ACC112 (cell line): Measurements from ENCODE around the gene INHBC.
"Not testable (repeated sequence)": the region's sequence is repeated elsewhere in the genome, so short reads cannot be mapped to it uniquely, and the experiment has no call there.

Experiments used
- H2AFZ ChIP-seq: fragments of 200-600 bp; sonication (generic); one replicate; pipeline ENCODE4 v1.6.0; 2017; ENCODE audit warnings: antibody characterized with exemption, low read length; ENCODE audit not compliant: unreplicated experiment
- H3K27ac ChIP-seq: fragments of 200-600 bp; sonication (generic); 2 replicates; pipeline ENCODE4 v1.5.1; 2014; ENCODE audit warnings: low read depth, mild to moderate bottlenecking, antibody characterized with exemption, low read length, moderate library complexity
- H3K27me3 ChIP-seq: fragments of 200-600 bp; sonication (generic); 2 replicates; pipeline ENCODE4 v1.6.1; 2014; ENCODE audit warnings: mild to moderate bottlenecking, antibody characterized with exemption, low read length, moderate library complexity, mixed read lengths; ENCODE audit not compliant: insufficient read depth
- H3K36me3 ChIP-seq: fragments of 200-600 bp; sonication (generic); 2 replicates; pipeline ENCODE4 v1.6.1; 2016; ENCODE audit warnings: mild to moderate bottlenecking, antibody characterized with exemption, low read length, moderate library complexity, mixed read lengths; ENCODE audit not compliant: insufficient read depth
- H3K4me1 ChIP-seq: fragments of 200-600 bp; sonication (generic); one replicate; pipeline ENCODE4 v1.6.1; 2016; ENCODE audit warnings: low read length, mixed read lengths; ENCODE audit not compliant: insufficient read depth, unreplicated experiment, control insufficient read depth
- H3K4me3 ChIP-seq: fragments of 200-600 bp; sonication (generic); 2 replicates; pipeline ENCODE4 v1.5.1; 2014; ENCODE audit warnings: mild to moderate bottlenecking, low read depth, low read length
- H3K79me2 ChIP-seq: fragments of 200-600 bp; sonication (generic); one replicate; pipeline ENCODE4 v1.6.0; 2016; ENCODE audit warnings: low read length; ENCODE audit not compliant: control insufficient read depth, unreplicated experiment, insufficient read depth

INHBC gene

GRCh38 chr12:57487597-57488401 lies 53.2 kb downstream of the INHBC start, which contains the start of gene MARS1:
Gene MARS1, plus strand, starts transcription at chr12:57488068. Its CDS starts 23 bp downstream, at chr12:57488091.
- Histone ChIP-seq H3K27me3 (no peaks in the 10 kb centered on the region), H3K4me1 (peaks cover 10% of the 10 kb centered on the region), H3K36me3 (peaks cover 19% of the 10 kb centered on the region), H2AFZ (peak within 1 kb of the TSS; percentile 74), H3K27ac (peak within 1 kb of the TSS; percentile 56), H3K4me3 (peak within 1 kb of the TSS; percentile 89), H3K79me2 (peaks cover 26% of the 10 kb centered on the region)

- Histone ChIP-seq H2AFZ (peak overlapping the region; percentile 66), H3K4me3 (peak overlapping the region; percentile 89), H3K79me2 (peaks cover 26% of the 10 kb centered on the region), H3K27me3 (no peaks in the 10 kb centered on the region), H3K36me3 (peaks cover 21% of the 10 kb centered on the region), H3K27ac (peak overlapping the region; percentile 56), H3K4me1 (peaks cover 10% of the 10 kb centered on the region)
Observed at GRCh38 chr12:57488402-57489156, 54.0 kb downstream of the INHBC start.

GRCh38 chr12:57489157-57489641 lies 54.6 kb downstream of the INHBC start:
- H3K27ac ChIP-seq, result no peak overlapping the region
- no peaks in the 10 kb centered on the region for H3K27me3 ChIP-seq
- no peak overlapping the region for H2AFZ ChIP-seq
- peaks cover 26% of the 10 kb centered on the region for H3K79me2 ChIP-seq
- peaks cover 10% of the 10 kb centered on the region for H3K4me1 ChIP-seq
- H3K4me3 ChIP-seq, result peak overlapping the region; percentile 89
- H3K36me3 ChIP-seq, result peaks cover 21% of the 10 kb centered on the region

GRCh38 chr12:57490126-57490525 lies 55.5 kb downstream of the INHBC start:
- Histone ChIP-seq H3K27ac (no peak overlapping the region), H2AFZ (no peak overlapping the region), H3K79me2 (peaks cover 26% of the 10 kb centered on the region), H3K27me3 (no peaks in the 10 kb centered on the region), H3K4me1 (peaks cover 10% of the 10 kb centered on the region), H3K36me3 (peaks cover 21% of the 10 kb centered on the region), H3K4me3 (no peak overlapping the region; the same call in 1 of the 2 replicates)

GRCh38 chr12:57491393-57492280 lies 57.1 kb downstream of the INHBC start:
- H3K4me1 ChIP-seq, result peaks cover 10% of the 10 kb centered on the region
- no peak overlapping the region for H3K4me3 ChIP-seq
- peaks cover 21% of the 10 kb centered on the region for H3K36me3 ChIP-seq
- H3K27ac ChIP-seq, result no peak overlapping the region
- no peaks in the 10 kb centered on the region for H3K27me3 ChIP-seq
- peaks cover 26% of the 10 kb centered on the region for H3K79me2 ChIP-seq
- H2AFZ ChIP-seq, result no peak overlapping the region

- not testable (repeated sequence) for H3K27me3 ChIP-seq, H3K79me2 ChIP-seq, H3K27ac ChIP-seq, H3K4me3 ChIP-seq, H2AFZ ChIP-seq, H3K4me1 ChIP-seq
- peaks cover 33% of the 10 kb centered on the region for H3K36me3 ChIP-seq
Observed at GRCh38 chr12:57495051-57495701, 60.6 kb downstream of the INHBC start.

GRCh38 chr12:57496822-57497221 lies 62.2 kb downstream of the INHBC start:
- no peaks in the 10 kb centered on the region for H3K4me1 ChIP-seq
- peaks cover 34% of the 10 kb centered on the region for H3K36me3 ChIP-seq
- H3K27me3 ChIP-seq, result no peaks in the 10 kb centered on the region
- no peak overlapping the region for H2AFZ ChIP-seq
- no peak overlapping the region for H3K4me3 ChIP-seq
- no peaks in the 10 kb centered on the region for H3K79me2 ChIP-seq
- H3K27ac ChIP-seq, result no peak overlapping the region

GRCh38 chr12:57497223-57498131 lies 62.9 kb downstream of the INHBC start:
- peaks cover 39% of the 10 kb centered on the region for H3K36me3 ChIP-seq
- no peak overlapping the region for H3K27ac ChIP-seq
- H3K4me1 ChIP-seq, result no peaks in the 10 kb centered on the region
- H3K4me3 ChIP-seq, result no peak overlapping the region
- H3K79me2 ChIP-seq, result no peaks in the 10 kb centered on the region
- H2AFZ ChIP-seq, result no peak overlapping the region
- H3K27me3 ChIP-seq, result no peaks in the 10 kb centered on the region

GRCh38 chr12:57498132-57498502 lies 63.5 kb downstream of the INHBC start:
- no peak overlapping the region for H3K4me3 ChIP-seq
- H3K4me1 ChIP-seq, result no peaks in the 10 kb centered on the region
- H2AFZ ChIP-seq, result no peak overlapping the region
- no peaks in the 10 kb centered on the region for H3K79me2 ChIP-seq
- H3K36me3 ChIP-seq, result peaks cover 34% of the 10 kb centered on the region
- H3K27ac ChIP-seq, result no peak overlapping the region
- no peaks in the 10 kb centered on the region for H3K27me3 ChIP-seq
